Neural progenitor cell (in vitro differentiated cells): ENCODE measurements around the gene MYO10. TPM values are rescaled to one million over a fixed set of nuclear protein-coding genes. Genes with fewer than 3 reads are reported as not detected.

ENCODE experiments used
- DNase-seq: peaks from one replicate; pipeline ENCODE4 v3.0.0-alpha.2; 2016; ENCODE audit warnings: low spot score
- H2AFZ ChIP-seq: fragments of 200-600 bp; sonication (generic); replicated peaks from 2 replicates; pipeline ENCODE4 v1.6.1; 2016; ENCODE audit warnings: antibody characterized with exemption
- H3F3A ChIP-seq: fragments of 200-600 bp; sonication (generic); 2 replicates; pipeline ENCODE4 v1.6.1; 2016; ENCODE audit warnings: antibody characterized with exemption, low read depth
- H3K27ac ChIP-seq: fragments of 200-600 bp; sonication (generic); 2 replicates; pipeline ENCODE4 v1.5.1; 2016; ENCODE audit warnings: mild to moderate bottlenecking
- H3K27me3 ChIP-seq: fragments of 200-600 bp; sonication (generic); 2 replicates; pipeline ENCODE4 v1.6.1; 2016; ENCODE audit warnings: mild to moderate bottlenecking, moderate library complexity
- H3K36me3 ChIP-seq: fragments of 200-600 bp; sonication (generic); 2 replicates; pipeline ENCODE4 v1.5.1; 2016
- H3K4me1 ChIP-seq: fragments of 200-600 bp; sonication (generic); 2 replicates; pipeline ENCODE4 v1.6.1; 2016; ENCODE audit warnings: mixed run types
- H3K4me2 ChIP-seq: fragments of 200-600 bp; sonication (generic); 2 replicates; pipeline ENCODE4 v1.6.1; 2016
- H3K4me3 ChIP-seq: fragments of 200-600 bp; sonication (generic); 2 replicates; pipeline ENCODE4 v1.5.1; 2016
- H3K79me2 ChIP-seq: fragments of 200-600 bp; sonication (generic); 2 replicates; pipeline ENCODE4 v1.6.1; 2016; ENCODE audit warnings: low read depth
- H3K9ac ChIP-seq: fragments of 200-600 bp; sonication (generic); 2 replicates; pipeline ENCODE4 v1.6.1; 2016
- H3K9me3 ChIP-seq: fragments of 200-600 bp; sonication (generic); 2 replicates; pipeline ENCODE4 v1.5.1; 2016; ENCODE audit warnings: low read depth
- H4K20me1 ChIP-seq: fragments of 200-600 bp; sonication (generic); 2 replicates; pipeline ENCODE4 v1.6.1; 2016; ENCODE audit warnings: low read depth
- H3K27ac Mint-ChIP-seq: 3 replicates; pipeline ENCODE4 v1.8.0; 2021; ENCODE audit warnings: mixed read lengths
- H3K27me3 Mint-ChIP-seq: 2 replicates; pipeline ENCODE4 v1.8.0; 2022; ENCODE audit warnings: low read depth, mild to moderate bottlenecking, inconsistent platforms, moderate library complexity, mixed read lengths; ENCODE audit not compliant: insufficient read depth
- H3K36me3 Mint-ChIP-seq: 3 replicates; pipeline ENCODE4 v1.8.0; 2021; ENCODE audit warnings: mixed read lengths
- H3K4me1 Mint-ChIP-seq: 3 replicates; pipeline ENCODE4 v1.8.0; 2021; ENCODE audit warnings: mixed read lengths
- H3K4me3 Mint-ChIP-seq: 3 replicates; pipeline ENCODE4 v1.8.0; 2021; ENCODE audit warnings: mild to moderate bottlenecking, moderate library complexity, mixed read lengths
- H3K9me3 Mint-ChIP-seq: 3 replicates; pipeline ENCODE4 v1.8.0; 2020; ENCODE audit warnings: mixed read lengths
- EZH2 ChIP-seq: fragments of 200-600 bp; sonication (generic); IDR thresholded peaks from 2 replicates; pipeline ENCODE4 v1.6.1; 2017; ENCODE audit warnings: antibody characterized with exemption, mild to moderate bottlenecking, moderate library complexity
- EZH2phosphoT487 ChIP-seq: fragments of 200-600 bp; sonication (generic); IDR thresholded peaks from 2 replicates; pipeline ENCODE4 v1.6.1; 2017; ENCODE audit warnings: antibody characterized with exemption
- total RNA-seq: library from RNA; depleted of rRNA; stranded (reverse); fragments of >200 nt; gene quantifications from 2 replicates; pipeline ENCODE4 v1.2.3, GENCODE V29; 2015; ENCODE audit warnings: low replicate concordance
- TF ChIP-seq, protein P1 (sequence below): fragments of 200-600 bp; sonication (generic); IDR thresholded peaks from 2 replicates; pipeline ENCODE4 v1.5.1; 2017; ENCODE audit warnings: antibody characterized with exemption, mild to moderate bottlenecking

MYO10 gene
- total RNA-seq, 1 donor from 2014 or later: 39.1 TPM

DNA sequence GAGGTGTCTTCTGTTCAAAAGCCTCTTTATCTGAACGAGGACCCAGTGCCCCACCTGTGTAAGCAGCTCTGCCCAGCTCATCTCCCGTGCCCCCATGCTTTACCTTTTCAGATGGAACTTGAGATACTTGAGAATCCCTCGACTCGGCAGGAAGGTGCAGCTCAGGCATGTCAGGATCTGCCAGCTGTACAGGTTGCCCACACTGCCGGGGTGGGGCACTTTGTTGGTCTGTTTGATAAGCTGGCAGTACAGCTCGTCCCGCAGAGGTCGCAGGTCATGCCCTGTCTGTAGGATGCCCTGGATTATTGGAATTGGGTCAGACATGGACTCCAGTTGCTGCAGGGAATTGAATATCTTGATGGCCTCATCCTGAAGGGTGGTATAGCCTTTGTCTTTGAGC, 261.3 kb downstream of the MYO10 start:
- Mint-ChIP-seq H3K36me3 (peaks cover 45% of the 10 kb centered on the region), H3K27me3 (peaks cover 3% of the 10 kb centered on the region), H3K4me1 (no peaks in the 10 kb centered on the region), H3K27ac (no peak overlapping the region), H3K4me3 (no peak overlapping the region), H3K9me3 (no peaks in the 10 kb centered on the region)
- no peak overlapping the region for H2AFZ ChIP-seq
- H3K27ac ChIP-seq: no peak overlapping the region
- H3F3A ChIP-seq: no peaks in the 10 kb centered on the region
- H3K4me1 ChIP-seq: no peaks in the 10 kb centered on the region
- H3K27me3 ChIP-seq: no peaks in the 10 kb centered on the region
- peaks cover 3% of the 10 kb centered on the region for H4K20me1 ChIP-seq
- H3K9ac ChIP-seq: no peak overlapping the region
- H3K4me2 ChIP-seq: no peak overlapping the region
- peaks cover 30% of the 10 kb centered on the region for H3K36me3 ChIP-seq
- H3K79me2 ChIP-seq: no peaks in the 10 kb centered on the region
- H3K4me3 ChIP-seq: no peak overlapping the region
- DNase-seq: no peak
- TF ChIP-seq, protein P1, sequence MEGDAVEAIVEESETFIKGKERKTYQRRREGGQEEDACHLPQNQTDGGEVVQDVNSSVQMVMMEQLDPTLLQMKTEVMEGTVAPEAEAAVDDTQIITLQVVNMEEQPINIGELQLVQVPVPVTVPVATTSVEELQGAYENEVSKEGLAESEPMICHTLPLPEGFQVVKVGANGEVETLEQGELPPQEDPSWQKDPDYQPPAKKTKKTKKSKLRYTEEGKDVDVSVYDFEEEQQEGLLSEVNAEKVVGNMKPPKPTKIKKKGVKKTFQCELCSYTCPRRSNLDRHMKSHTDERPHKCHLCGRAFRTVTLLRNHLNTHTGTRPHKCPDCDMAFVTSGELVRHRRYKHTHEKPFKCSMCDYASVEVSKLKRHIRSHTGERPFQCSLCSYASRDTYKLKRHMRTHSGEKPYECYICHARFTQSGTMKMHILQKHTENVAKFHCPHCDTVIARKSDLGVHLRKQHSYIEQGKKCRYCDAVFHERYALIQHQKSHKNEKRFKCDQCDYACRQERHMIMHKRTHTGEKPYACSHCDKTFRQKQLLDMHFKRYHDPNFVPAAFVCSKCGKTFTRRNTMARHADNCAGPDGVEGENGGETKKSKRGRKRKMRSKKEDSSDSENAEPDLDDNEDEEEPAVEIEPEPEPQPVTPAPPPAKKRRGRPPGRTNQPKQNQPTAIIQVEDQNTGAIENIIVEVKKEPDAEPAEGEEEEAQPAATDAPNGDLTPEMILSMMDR: no peak
- no peak for TF ChIP-seq EZH2
- TF ChIP-seq EZH2phosphoT487: no peak
- H3K9me3 ChIP-seq: no peaks in the 10 kb centered on the region

DNA sequence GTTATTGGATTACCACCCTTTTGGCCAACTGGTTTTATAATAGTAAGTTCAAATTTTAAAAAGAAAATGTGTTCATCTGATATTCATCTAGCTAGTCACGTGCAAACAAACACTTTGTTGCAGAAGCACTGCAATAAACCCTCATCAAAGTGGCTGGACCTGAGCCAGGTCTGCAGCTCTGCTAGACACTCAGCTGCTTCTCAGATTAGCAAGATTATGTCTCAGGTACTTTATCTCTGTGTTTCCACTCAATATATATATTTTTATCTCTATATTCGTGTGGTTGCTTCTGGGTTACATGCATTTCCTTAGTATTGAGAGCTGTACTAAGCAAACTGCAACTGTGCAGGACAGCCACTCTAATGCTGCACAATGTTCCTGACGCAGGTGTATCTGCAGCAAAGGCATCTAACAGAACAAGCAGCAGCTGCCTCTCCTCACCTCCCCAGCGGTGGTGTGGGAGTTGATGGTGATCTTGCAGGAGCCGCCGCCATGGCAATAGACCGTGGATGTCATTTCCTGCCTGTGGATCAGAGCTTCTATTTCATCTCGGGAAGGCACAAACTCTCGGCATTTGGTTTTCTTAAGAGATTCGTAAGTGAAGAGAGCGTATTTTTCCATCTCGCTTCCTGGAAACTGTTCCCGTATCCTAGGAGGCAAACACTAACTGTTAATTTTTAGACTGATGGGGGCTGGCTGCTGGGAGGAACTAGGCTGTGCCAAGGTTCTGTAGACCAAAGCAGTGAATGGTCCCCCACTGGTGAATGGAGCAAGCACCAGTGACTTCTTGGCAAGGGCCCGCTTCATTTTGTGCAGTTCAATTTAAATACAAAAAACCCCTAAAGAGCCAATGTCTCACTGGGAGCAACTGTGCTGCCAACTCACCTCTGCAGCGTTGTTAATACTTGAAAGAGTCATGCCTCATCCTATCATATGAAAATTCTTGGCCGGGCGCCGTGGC, 262.6 kb downstream of the MYO10 start:
- no peak for DNase-seq
- no peaks in the 10 kb centered on the region for H3F3A ChIP-seq
- H4K20me1 ChIP-seq: peaks cover 4% of the 10 kb centered on the region
- no peak overlapping the region for H3K4me2 ChIP-seq
- no peak overlapping the region for H3K27ac ChIP-seq
- no peak overlapping the region for H3K9ac ChIP-seq
- H3K27me3 ChIP-seq: no peaks in the 10 kb centered on the region
- H3K79me2 ChIP-seq: no peaks in the 10 kb centered on the region
- H3K9me3 ChIP-seq: no peaks in the 10 kb centered on the region
- H3K4me1 ChIP-seq: no peaks in the 10 kb centered on the region
- peaks cover 32% of the 10 kb centered on the region for H3K36me3 ChIP-seq
- H2AFZ ChIP-seq: no peak overlapping the region
- Mint-ChIP-seq H3K36me3 (peaks cover 46% of the 10 kb centered on the region), H3K27me3 (peaks cover under 1% of the 10 kb centered on the region), H3K9me3 (no peaks in the 10 kb centered on the region), H3K4me1 (no peaks in the 10 kb centered on the region), H3K27ac (no peak overlapping the region), H3K4me3 (no peak overlapping the region)
- no peak overlapping the region for H3K4me3 ChIP-seq
- TF ChIP-seq, protein P1: no peak
- no peak for TF ChIP-seq EZH2
- no peak for TF ChIP-seq EZH2phosphoT487

- Histone ChIP-seq H3K9me3 (no peaks in the 10 kb centered on the region), H3K36me3 (peaks cover 19% of the 10 kb centered on the region), H4K20me1 (peaks cover 9% of the 10 kb centered on the region), H3K4me1 (no peaks in the 10 kb centered on the region), H3K9ac (no peak overlapping the region), H3K27ac (no peak overlapping the region), H3K79me2 (no peaks in the 10 kb centered on the region), H3K4me2 (no peak overlapping the region), H3K4me3 (no peak overlapping the region), H3F3A (no peaks in the 10 kb centered on the region), H2AFZ (no peak overlapping the region), H3K27me3 (no peaks in the 10 kb centered on the region)
- no peaks in the 10 kb centered on the region for H3K9me3 Mint-ChIP-seq
- H3K4me3 Mint-ChIP-seq: no peak overlapping the region
- TF ChIP-seq EZH2: no peak
- TF ChIP-seq, protein P1: no peak
- H3K4me1 Mint-ChIP-seq: peaks cover 1% of the 10 kb centered on the region
- no peak for DNase-seq
- peaks cover 3% of the 10 kb centered on the region for H3K27me3 Mint-ChIP-seq
- H3K27ac Mint-ChIP-seq: no peak overlapping the region
- H3K36me3 Mint-ChIP-seq: peaks cover 52% of the 10 kb centered on the region
Measured at GRCh38 chr5:16671208-16671607, 264.9 kb downstream of the MYO10 start.
